A549 (cell line): ENCODE measurements around the gene HEXIM2. TPM values are rescaled to one million over a fixed set of nuclear protein-coding genes. Genes with fewer than 3 reads are reported as not detected.
A peak's percentile ranks its signal among the peaks of the same experiment; 100 is the strongest.

Source experiments
- ATAC-seq, 2 experiments: fragments of 200-7000 bp in 1 of 2; fragments of >200 bp in 1 of 2; cut with Nextera tagmentation in 1 of 2; cut with Tn5 transposase in 1 of 2; 3 replicates each; pipeline versions ENCODE4 v1.8.0 to v1.9.1; 2018 to 2020; ENCODE audit warnings: mild to moderate bottlenecking in 1 of 2, moderate library complexity in 1 of 2
- CTCF ChIA-PET: fragments of 300-600 bp; sonication (Branson Sonifier 250); formaldehyde crosslinking; extraction: SDS; loops from one replicate; lab custom pipeline; 2021; ENCODE audit warnings: antibody characterized with exemption, inconsistent platforms; lab: Yijun Ruan, JAX
- POLR2A ChIA-PET: fragments of 350-600 bp; formaldehyde crosslinking; extraction: SDS; loops from one replicate; lab custom pipeline; 2021; ENCODE audit warnings: antibody characterized with exemption, inconsistent platforms; lab: Yijun Ruan, JAX
- DNase-seq, 2 experiments: peaks; one replicate each; pipeline versions ENCODE4 v3.0.0 to v3.0.0-alpha.2; 2011 to 2016; ENCODE audit warnings: low read depth in 1 of 2, low spot score in 1 of 2
- FAIRE-seq: peaks from 2 replicates; lab custom pipeline; 2011; peaks lifted over from hg19 to GRCh38; lab: Jason Lieb, UNC
- H3K27ac ChIP-seq, 2 experiments: fragments of >200 bp; sonication (Bioruptor Twin); formaldehyde crosslinking; 3 replicates each; pipeline ENCODE4 v1.5.1; 2016 to 2017
- H3K4me1 ChIP-seq: fragments of >200 bp; sonication (Bioruptor Twin); formaldehyde crosslinking; 3 replicates; pipeline ENCODE4 v1.6.1; 2016
- H3K4me2 ChIP-seq: fragments of >200 bp; sonication (Bioruptor Twin); formaldehyde crosslinking; 3 replicates; pipeline ENCODE4 v1.6.1; 2016
- H3K4me3 ChIP-seq: fragments of >200 bp; sonication (Bioruptor Twin); formaldehyde crosslinking; 3 replicates; pipeline ENCODE4 v1.5.1; 2016
- H3K9me3 ChIP-seq: fragments of >200 bp; sonication (Bioruptor Twin); formaldehyde crosslinking; 3 replicates; pipeline ENCODE4 v1.6.1; 2016
- CHD2 ChIP-seq: fragments of 150-350 bp; IDR thresholded peaks from 2 replicates; pipeline ENCODE4 v1.6.1; 2014; ENCODE audit warnings: low read length; ENCODE audit not compliant: partially characterized antibody
- CHD4 ChIP-seq: fragments of 200-600 bp; sonication (generic); IDR thresholded peaks from 2 replicates; pipeline ENCODE4 v1.6.1; 2016; ENCODE audit warnings: antibody characterized with exemption, mild to moderate bottlenecking, borderline replicate concordance
- EHF ChIP-seq: fragments of 250-450 bp; sonication (Bioruptor Pico); IDR thresholded peaks from 2 replicates; pipeline ENCODE4 v1.5.0; 2020; ENCODE audit warnings: mild to moderate bottlenecking
- EHMT2 ChIP-seq: fragments of 200-600 bp; sonication (generic); IDR thresholded peaks from 2 replicates; pipeline ENCODE4 v1.6.1; 2016; ENCODE audit warnings: antibody characterized with exemption, low read depth, mild to moderate bottlenecking, moderate library complexity
- FOSL2 ChIP-seq, 2 experiments: fragments of 450-650 bp in 1 of 2; fragments of >200 bp in 1 of 2; sonication (Bioruptor Twin) in 1 of 2; formaldehyde crosslinking; IDR thresholded peaks; 2 replicates each; pipeline versions ENCODE4 v1.5.0 to v1.6.1; 2016 to 2020; ENCODE audit warnings: mild to moderate bottlenecking in 1 of 2, moderate library complexity in 1 of 2
- GATA3 ChIP-seq: IDR thresholded peaks from 2 replicates; pipeline ENCODE4 v1.6.1; 2012; ENCODE audit warnings: borderline replicate concordance
- HDAC2 ChIP-seq: fragments of 200-600 bp; sonication (generic); IDR thresholded peaks from 2 replicates; pipeline ENCODE4 v1.6.1; 2016
- HES2 ChIP-seq: fragments of >200 bp; sonication (Bioruptor Twin); formaldehyde crosslinking; IDR thresholded peaks from 2 replicates; pipeline ENCODE4 v1.6.1; 2016
- HEYL ChIP-seq: fragments of 250-450 bp; sonication (Bioruptor Pico); IDR thresholded peaks from 2 replicates; pipeline ENCODE4 v1.8.0; 2021; ENCODE audit warnings: mild to moderate bottlenecking, moderate library complexity
- HMGXB4 ChIP-seq: fragments of 250-450 bp; sonication (Bioruptor Pico); IDR thresholded peaks from 2 replicates; pipeline ENCODE4 v1.5.0; 2021; ENCODE audit warnings: mild to moderate bottlenecking, moderate library complexity, borderline replicate concordance
- HOXA7 ChIP-seq: fragments of 250-450 bp; sonication (Bioruptor Pico); IDR thresholded peaks from 2 replicates; pipeline ENCODE4 v1.5.0; 2020; ENCODE audit warnings: mild to moderate bottlenecking, moderate library complexity
- HOXB13 ChIP-seq: fragments of 250-450 bp; sonication (Bioruptor Pico); IDR thresholded peaks from 2 replicates; pipeline ENCODE4 v1.5.0; 2020; ENCODE audit warnings: low read depth, mild to moderate bottlenecking, moderate library complexity
- HOXB5 ChIP-seq: fragments of 250-450 bp; sonication (Bioruptor Pico); IDR thresholded peaks from 2 replicates; pipeline ENCODE4 v1.5.0; 2020; ENCODE audit warnings: mild to moderate bottlenecking, moderate library complexity
- KDM1A ChIP-seq: fragments of 200-600 bp; sonication (generic); IDR thresholded peaks from 2 replicates; pipeline ENCODE4 v1.6.1; 2016; ENCODE audit warnings: low read depth, mild to moderate bottlenecking
- NFE2L2 ChIP-seq: fragments of 150-350 bp; conservative IDR thresholded peaks from 2 replicates; pipeline ENCODE4 v1.6.1; 2014; ENCODE audit warnings: low read length
- NR3C1 ChIP-seq: fragments of >200 bp; sonication (Bioruptor Twin); formaldehyde crosslinking; IDR thresholded peaks from 3 replicates; pipeline ENCODE4 v1.6.1; 2017
- PHF8 ChIP-seq: fragments of 200-600 bp; sonication (generic); IDR thresholded peaks from 2 replicates; pipeline ENCODE4 v1.6.1; 2016; ENCODE audit warnings: low read depth, mild to moderate bottlenecking, antibody characterized with exemption, moderate library complexity, borderline replicate concordance
- RARB ChIP-seq: fragments of 250-450 bp; sonication (Bioruptor Pico); IDR thresholded peaks from 2 replicates; pipeline ENCODE4 v1.8.0; 2021; ENCODE audit warnings: mild to moderate bottlenecking, moderate library complexity
- RCOR1 ChIP-seq: fragments of 150-350 bp; IDR thresholded peaks from 2 replicates; pipeline ENCODE4 v1.6.1; 2014; ENCODE audit warnings: antibody characterized with exemption, low read length, low read depth
- REST ChIP-seq: fragments of 200-600 bp; sonication (generic); IDR thresholded peaks from 2 replicates; pipeline ENCODE4 v1.6.1; 2016; ENCODE audit warnings: antibody characterized with exemption, mild to moderate bottlenecking, moderate library complexity
- RFX5 ChIP-seq: fragments of 450-650 bp; IDR thresholded peaks from 2 replicates; pipeline ENCODE4 v1.7.1; 2014; ENCODE audit warnings: antibody characterized with exemption, mild to moderate bottlenecking, moderate library complexity
- RNF2 ChIP-seq: fragments of 200-600 bp; sonication (generic); IDR thresholded peaks from 2 replicates; pipeline ENCODE4 v1.6.1; 2016; ENCODE audit warnings: low read depth, mild to moderate bottlenecking, antibody characterized with exemption, moderate library complexity, borderline replicate concordance
- SREBF2 ChIP-seq: fragments of 450-650 bp; IDR thresholded peaks from 2 replicates; pipeline ENCODE4 v1.6.1; 2014; ENCODE audit warnings: mild to moderate bottlenecking, moderate library complexity
- ZC3H11A ChIP-seq: fragments of 450-650 bp; IDR thresholded peaks from 2 replicates; pipeline ENCODE4 v1.6.1; 2014; ENCODE audit warnings: antibody characterized with exemption, mild to moderate bottlenecking
- ZSCAN20 ChIP-seq: fragments of 250-450 bp; sonication (Bioruptor Pico); IDR thresholded peaks from 2 replicates; pipeline ENCODE4 v1.8.0; 2022; ENCODE audit warnings: mild to moderate bottlenecking, moderate library complexity
- WGBS: methylation state at CpG from one replicate; pipeline ENCODE4 v1.1.6; 2017; ENCODE audit errors: missing lambda C conversion rate; 5-methylcytosine and 5-hydroxymethylcytosine counted together
- polyA plus RNA-seq, 4 experiments: library from polyadenylated mRNA; depleted of rRNA in 3 of 4; stranded (reverse); fragments of >200 nt; fragmentation: RNase III in 1 of 4; extraction: RNeasy Plus Mini Kit Qiagen cat#74134 plus additional on column Dnase treatment in 1 of 4; gene quantifications; 2 replicates in 3 of 4; 3 replicates in 1 of 4; pipeline ENCODE4 v1.2.3, GENCODE V29; 2011 to 2017
- TF ChIP-seq, protein P1 (sequence below): IDR thresholded peaks from 2 replicates; pipeline ENCODE4 v1.6.1; 2012
- TF ChIP-seq, protein P2 (sequence below): fragments of 250-450 bp; sonication (Bioruptor Pico); IDR thresholded peaks from 2 replicates; pipeline ENCODE4 v1.5.0; 2020; ENCODE audit warnings: low read depth, mild to moderate bottlenecking, moderate library complexity
- TF ChIP-seq, protein P3 (sequence below): IDR thresholded peaks from 2 replicates; pipeline ENCODE4 v1.6.1; 2012

Gene HEXIM2
- polyA plus RNA-seq, 2 of the 4 experiments (the other 2 are of a cell fraction), result 15.5 to 23.1 TPM

- DNase-seq (no peak), ATAC-seq (no peak), FAIRE-seq (no peak)
- peaks cover 13% of the 10 kb centered on the region for H3K4me1 ChIP-seq
- no peak overlapping the region for H3K4me2 ChIP-seq
- H3K9me3 ChIP-seq, result no peaks in the 10 kb centered on the region
- ChIA-PET POLR2A (interaction anchor here (0.6 kb wide), 1 partner anchor 643 kb away, joined by 3 read pairs; no protein-coding TSS in a partner anchor), CTCF (interaction anchor here (1.0 to 43.5 kb wide), 5 partner anchors 9 to 68 kb away, joined by 3 to 2147 read pairs (median 12); partner anchors contain the start of genes ACBD4, FMNL1 and PLCD3)
- H3K4me3 ChIP-seq, result no peak overlapping the region
- peak overlapping the region in 1 of 2 experiments; percentile 11; a peak in 1 of 6 replicates for H3K27ac ChIP-seq
- 96% methylated on average over 8 of the region's 8 CpGs for WGBS
- no peak for TF ChIP-seq NFE2L2
- no peak for TF ChIP-seq RFX5
- no peak for TF ChIP-seq RNF2
- TF ChIP-seq ZSCAN20 (CRISPR knock-in tag), result no peak
- no peak for TF ChIP-seq PHF8
- TF ChIP-seq, protein P1, sequence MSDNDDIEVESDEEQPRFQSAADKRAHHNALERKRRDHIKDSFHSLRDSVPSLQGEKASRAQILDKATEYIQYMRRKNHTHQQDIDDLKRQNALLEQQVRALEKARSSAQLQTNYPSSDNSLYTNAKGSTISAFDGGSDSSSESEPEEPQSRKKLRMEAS, result no peak
- TF ChIP-seq CHD4, result no peak
- no peak for TF ChIP-seq FOSL2 (IDR thresholded peaks at IDR 0.05)
- no peak for TF ChIP-seq FOSL2 (CRISPR knock-in tag; IDR thresholded peaks at IDR 0.05)
- TF ChIP-seq NR3C1, result no peak
- no peak for TF ChIP-seq HES2
- no peak for TF ChIP-seq RCOR1
- no peak for TF ChIP-seq GATA3
- no peak for TF ChIP-seq HDAC2
- no peak for TF ChIP-seq HOXB5 (CRISPR knock-in tag)
- TF ChIP-seq HOXA7 (CRISPR knock-in tag), result no peak
- TF ChIP-seq, protein P2, sequence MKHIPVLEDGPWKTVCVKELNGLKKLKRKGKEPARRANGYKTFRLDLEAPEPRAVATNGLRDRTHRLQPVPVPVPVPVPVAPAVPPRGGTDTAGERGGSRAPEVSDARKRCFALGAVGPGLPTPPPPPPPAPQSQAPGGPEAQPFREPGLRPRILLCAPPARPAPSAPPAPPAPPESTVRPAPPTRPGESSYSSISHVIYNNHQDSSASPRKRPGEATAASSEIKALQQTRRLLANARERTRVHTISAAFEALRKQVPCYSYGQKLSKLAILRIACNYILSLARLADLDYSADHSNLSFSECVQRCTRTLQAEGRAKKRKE (CRISPR knock-in tag), result no peak
- TF ChIP-seq HEYL (CRISPR knock-in tag), result no peak
- no peak for TF ChIP-seq CHD2
- no peak for TF ChIP-seq ZC3H11A
These were observed 16.7 kb upstream of the HEXIM2 start for GRCh38 chr17:45145035-45145389.

- DNase-seq, result no peak
- no peak overlapping the region for H3K4me3 ChIP-seq
- FAIRE-seq, result no peak
- no peaks in the 10 kb centered on the region for H3K9me3 ChIP-seq
- CTCF ChIA-PET, result interaction anchor here (0.9 to 43.5 kb wide), 5 partner anchors 10 to 67 kb away, joined by 3 to 2147 read pairs (median 12); partner anchors contain the start of genes ACBD4, FMNL1 and PLCD3
- ATAC-seq, result no peak
- peak overlapping the region; percentile 97 to 98 for H3K27ac ChIP-seq
- POLR2A ChIA-PET, result interaction anchor here (0.7 kb wide), 1 partner anchor 16 kb away, joined by 3 read pairs; the partner anchor contains the start of gene HEXIM2
- peaks cover 13% of the 10 kb centered on the region for H3K4me1 ChIP-seq
- WGBS, result 93% methylated on average over 10 of the region's 10 CpGs
- H3K4me2 ChIP-seq, result peak overlapping the region; percentile 93
- TF ChIP-seq HES2 (no peak), REST (no peak), NR3C1 (no peak), EHF (no peak), RARB (CRISPR knock-in tag) (no peak), EHMT2 (no peak), RFX5 (no peak), NFE2L2 (no peak), HMGXB4 (no peak), HOXB13 (CRISPR knock-in tag) (no peak), KDM1A (no peak), PHF8 (no peak), SREBF2 (no peak)
- TF ChIP-seq, protein P3, sequence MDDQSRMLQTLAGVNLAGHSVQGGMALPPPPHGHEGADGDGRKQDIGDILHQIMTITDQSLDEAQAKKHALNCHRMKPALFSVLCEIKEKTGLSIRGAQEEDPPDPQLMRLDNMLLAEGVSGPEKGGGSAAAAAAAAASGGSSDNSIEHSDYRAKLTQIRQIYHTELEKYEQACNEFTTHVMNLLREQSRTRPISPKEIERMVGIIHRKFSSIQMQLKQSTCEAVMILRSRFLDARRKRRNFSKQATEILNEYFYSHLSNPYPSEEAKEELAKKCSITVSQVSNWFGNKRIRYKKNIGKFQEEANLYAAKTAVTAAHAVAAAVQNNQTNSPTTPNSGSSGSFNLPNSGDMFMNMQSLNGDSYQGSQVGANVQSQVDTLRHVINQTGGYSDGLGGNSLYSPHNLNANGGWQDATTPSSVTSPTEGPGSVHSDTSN, result no peak
- TF ChIP-seq, protein P1, result no peak
These were observed 15.5 kb upstream of the HEXIM2 start for GRCh38 chr17:45146166-45146565.
